Medulla oblongata (tissue), 1 donor: ENCODE results near the gene NT5DC1.

Experiments
- DNase-seq: peaks from one replicate; pipeline ENCODE4 v3.0.0-alpha.2; 2015; ENCODE audit errors: extremely low spot score

NT5DC1 gene

GRCh38 chr6:116136933-116137340, 36.3 kb downstream of the NT5DC1 start:
- DNase-seq: peak; percentile 19

- no peak for DNase-seq
Measured at GRCh38 chr6:116139917-116140316, 39.3 kb downstream of the NT5DC1 start.

- no peak for DNase-seq
Measured at GRCh38 chr6:116144605-116145004, 44.0 kb downstream of the NT5DC1 start.

DNA sequence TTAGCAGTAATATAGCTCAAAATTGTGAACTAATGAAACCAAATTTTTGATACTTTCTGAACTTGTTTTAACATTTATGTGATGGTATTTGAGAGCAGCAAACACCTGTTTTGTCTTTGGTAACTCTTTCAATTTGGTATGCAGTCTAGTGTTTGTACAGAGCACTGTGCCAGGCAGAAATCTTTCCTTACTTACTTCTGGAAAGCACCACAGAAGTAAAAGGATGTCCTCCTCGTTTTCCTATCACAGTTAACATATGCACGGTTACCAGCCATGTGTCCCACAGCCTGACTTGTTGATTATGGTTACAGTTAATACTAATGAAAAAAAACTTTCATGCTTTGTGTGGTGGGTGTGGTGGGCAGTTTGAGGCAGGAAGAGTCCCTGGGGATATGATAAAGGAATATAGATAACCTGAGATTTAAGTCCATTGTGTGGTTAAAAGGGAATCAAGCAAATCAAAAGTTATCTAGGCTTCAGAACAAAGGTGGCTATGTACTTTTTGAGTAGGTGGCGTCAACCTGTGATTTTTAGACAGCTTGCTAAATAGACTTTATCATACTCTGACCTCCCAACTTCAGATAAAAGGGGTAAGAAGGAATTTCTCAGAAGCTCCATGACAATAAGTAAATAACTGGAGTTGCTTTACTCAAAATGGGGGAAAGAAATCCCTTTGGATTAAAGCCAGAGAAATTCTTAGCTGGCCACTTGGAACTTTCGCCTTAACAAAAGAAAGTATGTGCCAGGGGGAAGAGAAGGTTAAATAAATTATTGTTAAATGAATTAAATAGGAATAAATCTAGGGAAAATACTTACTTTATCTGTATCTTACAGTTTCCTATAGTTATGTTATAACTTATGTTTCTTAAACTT, 45.4 kb downstream of the NT5DC1 start:
- no peak for DNase-seq

DNA sequence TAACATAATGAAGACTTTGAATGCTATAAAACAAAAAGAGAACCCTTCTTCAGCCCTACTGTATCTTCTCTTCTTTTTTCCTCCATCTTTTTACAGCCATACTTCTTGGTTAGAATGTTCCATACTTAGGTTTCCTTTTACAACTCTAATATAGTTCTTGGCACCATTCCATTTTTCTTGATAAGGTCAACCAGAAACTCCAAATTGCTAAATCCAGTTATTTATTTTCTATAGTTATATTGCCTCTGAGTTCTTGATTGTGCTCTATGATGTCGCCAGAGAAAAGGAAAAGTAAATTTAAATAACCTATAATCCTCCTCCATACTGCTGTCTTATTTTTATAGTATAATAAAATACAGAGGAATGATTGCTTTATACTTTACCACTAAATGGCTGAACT, 52.0 kb downstream of the NT5DC1 start:
- no peak for DNase-seq

DNA sequence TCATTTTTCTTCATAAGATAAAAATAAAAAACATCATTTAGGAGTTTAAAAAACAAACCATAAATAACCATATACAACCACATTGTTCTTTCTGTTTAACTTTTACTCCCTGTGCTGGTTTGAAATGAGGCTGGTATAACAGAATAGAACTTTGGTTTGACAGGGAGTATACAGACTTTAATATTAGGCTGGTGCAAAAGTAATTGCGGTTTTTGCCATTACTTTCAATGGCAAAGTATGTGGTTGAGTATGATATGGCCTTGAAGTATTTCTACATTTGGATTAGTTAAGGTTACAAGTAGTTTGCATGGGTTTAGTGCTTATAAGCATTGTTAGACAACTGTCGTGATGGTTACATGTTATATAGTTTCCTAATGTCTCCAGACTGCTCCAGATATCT, 54.2 kb downstream of the NT5DC1 start:
- no peak for DNase-seq

- DNase-seq: no peak
Measured at GRCh38 chr6:116156405-116157326, 56.0 kb downstream of the NT5DC1 start.

GRCh38 chr6:116157391-116157790, 56.7 kb downstream of the NT5DC1 start:
- no peak for DNase-seq

DNA sequence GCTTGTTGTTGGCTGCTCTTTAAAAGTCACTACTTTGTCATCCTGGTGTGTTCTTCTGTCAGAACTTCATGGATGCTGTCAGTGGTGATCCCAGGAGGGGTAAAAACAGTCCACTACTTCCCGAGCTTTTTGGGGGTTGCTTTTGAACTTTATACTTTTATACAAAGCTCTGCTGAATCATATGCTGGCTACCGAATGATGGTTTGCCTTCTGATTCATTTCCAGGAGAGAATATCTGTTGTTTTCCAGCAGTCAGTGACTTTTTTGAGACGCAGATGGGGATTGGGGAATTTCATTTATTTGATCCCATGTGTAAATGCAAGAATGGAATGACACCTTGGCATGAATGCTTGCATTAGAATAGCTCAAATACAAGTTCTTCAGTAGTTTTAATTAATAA, 58.0 kb downstream of the NT5DC1 start:
- no peak for DNase-seq

GRCh38 chr6:116159782-116160524, 59.3 kb downstream of the NT5DC1 start:
- no peak for DNase-seq

- no peak for DNase-seq
Measured at GRCh38 chr6:116165596-116165995, 64.9 kb downstream of the NT5DC1 start.

DNA sequence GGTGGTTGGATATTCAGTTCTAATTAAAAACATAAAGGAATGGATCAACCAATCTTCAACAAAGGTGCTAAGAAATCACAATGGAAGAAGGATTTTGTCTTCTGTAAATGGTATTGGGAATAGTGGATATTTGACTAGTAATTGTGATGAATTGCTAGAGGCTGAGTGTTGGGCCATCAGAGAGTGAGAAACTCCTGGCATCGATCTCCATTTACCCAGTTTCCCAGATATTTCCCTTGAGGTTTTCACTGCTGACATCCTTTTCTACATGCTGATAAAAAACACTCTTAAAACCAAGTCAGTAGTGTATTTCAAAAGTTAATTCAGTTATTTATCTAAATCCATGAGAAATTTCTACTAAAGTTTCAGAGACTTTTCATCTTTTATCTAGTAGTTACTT, 65.7 kb downstream of the NT5DC1 start:
- DNase-seq: no peak

DNA sequence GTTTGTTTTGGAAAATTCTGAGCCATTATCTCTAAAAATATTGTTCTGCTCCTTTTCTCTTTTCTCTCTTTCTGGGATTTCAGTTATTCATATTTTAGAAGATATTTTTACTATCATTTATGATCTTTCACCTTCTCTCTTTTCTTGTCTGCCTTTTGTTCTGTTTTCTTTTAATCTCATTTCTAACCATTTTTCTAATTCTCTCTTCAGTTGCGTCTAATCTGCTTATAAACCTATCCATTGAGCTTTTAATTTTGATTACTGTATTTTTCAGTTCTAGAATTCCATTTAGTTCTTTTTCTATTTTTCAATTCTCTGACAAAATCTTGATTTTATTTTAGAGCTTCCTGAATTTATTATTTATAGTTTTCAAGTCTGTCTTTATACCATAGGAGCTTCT, 67.5 kb downstream of the NT5DC1 start:
- no peak for DNase-seq

GRCh38 chr6:116169880-116170279, 69.2 kb downstream of the NT5DC1 start:
- DNase-seq: no peak

DNA sequence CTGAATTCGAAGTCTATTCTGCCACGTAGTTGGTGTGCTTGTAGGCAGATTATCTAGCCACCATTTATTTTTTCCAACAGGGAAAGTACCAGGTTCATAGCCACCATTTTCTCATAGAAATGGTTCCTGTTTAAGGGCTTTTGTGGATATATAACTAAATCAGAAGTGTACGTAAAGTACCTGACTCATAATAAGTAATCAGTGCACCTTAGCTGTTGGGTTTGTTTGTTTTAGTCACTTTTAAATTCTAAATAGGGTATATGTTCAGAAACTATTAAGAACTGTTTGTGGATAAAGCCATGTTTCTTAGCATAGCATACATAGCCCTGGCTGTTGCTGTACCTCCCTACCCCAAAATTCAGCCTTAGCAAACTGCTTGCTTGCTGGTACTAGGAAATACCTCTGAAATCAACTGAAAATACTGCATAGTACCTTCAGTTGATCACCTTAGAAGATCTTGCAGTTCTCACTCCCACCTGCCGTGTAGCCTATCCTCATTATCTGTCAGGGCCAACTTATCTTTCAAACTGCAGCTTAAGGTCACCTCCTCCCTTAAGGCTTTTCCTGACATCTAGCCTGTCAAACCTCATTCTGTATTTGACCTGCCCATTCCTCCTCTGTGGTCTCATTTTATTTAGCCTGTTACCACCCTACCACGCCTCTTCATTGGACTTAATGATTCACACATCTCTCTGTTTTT, 69.9 kb downstream of the NT5DC1 start:
- DNase-seq: no peak

DNA sequence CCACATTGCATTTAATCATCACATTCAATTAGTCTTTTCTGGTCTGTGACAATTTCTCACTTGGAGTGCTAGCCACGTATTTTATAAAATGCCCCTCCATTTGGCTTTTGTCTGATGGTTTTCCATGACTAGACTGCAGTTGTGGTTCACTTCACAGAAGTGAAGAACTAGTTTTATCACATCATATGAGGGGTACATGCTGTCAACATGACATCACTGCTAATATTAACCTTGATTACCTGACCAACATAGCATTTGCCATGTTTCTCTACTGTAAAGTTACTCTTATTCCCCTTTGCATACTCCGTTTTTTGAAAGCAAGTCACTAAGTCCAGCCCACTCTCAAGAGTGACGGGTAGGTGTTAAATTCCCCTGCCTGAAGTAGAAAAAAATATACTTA, 73.3 kb downstream of the NT5DC1 start:
- no peak for DNase-seq

GRCh38 chr6:116175344-116175743, 74.7 kb downstream of the NT5DC1 start:
- no peak for DNase-seq

- DNase-seq: no peak
Measured at GRCh38 chr6:116176596-116176995, 75.9 kb downstream of the NT5DC1 start.

GRCh38 chr6:116180375-116180774, 79.7 kb downstream of the NT5DC1 start:
- no peak for DNase-seq

DNA sequence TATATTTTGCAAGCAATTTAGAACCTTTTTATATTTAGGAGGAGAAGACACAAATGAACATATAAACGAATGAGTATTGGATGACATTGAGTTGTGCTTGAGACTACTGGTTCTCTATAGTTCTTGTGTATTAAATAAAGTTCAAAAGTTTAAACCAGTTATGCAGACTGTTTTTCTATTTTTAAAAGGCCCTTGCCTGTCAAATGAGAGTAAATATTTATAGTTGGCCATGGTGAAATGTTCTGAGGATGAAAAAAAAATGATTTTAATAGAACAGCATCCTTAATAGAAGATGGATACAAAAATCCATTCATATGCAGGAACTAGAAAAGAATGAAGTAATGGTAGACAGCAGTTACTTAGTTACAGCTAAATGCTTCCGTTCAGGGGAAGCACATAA, 88.8 kb downstream of the NT5DC1 start:
- DNase-seq: no peak

DNA sequence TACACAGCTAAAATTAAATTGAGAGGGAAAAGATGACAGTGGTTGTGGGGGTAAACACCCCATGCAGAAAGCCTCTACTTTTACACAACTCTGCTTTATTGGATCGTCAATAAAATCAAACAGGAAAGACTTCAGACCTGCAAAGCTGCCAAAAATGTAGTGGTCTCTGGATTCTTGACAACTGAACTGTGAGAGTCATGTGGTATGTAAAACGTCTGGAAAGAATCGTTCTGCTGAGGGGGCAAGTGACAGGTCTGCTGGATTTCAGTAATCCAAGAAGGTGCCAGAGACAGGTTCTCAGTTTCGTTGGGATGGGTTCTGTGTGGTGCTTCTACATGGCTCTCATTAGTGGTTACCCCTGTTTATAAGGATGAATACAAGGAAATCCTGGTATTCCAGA, 89.9 kb downstream of the NT5DC1 start:
- no peak for DNase-seq
